Breast epithelium (tissue), 3 donors: ENCODE results near the gene NDST4.

Source experiments
- CTCF ChIP-seq, 3 donors: fragments of 450-650 bp; IDR thresholded peaks; one replicate each; pipeline ENCODE4 v1.5.1; 2016 to 2017; ENCODE audit warnings: antibody characterized with exemption in 3 of 3, mild to moderate bottlenecking in 3 of 3, moderate library complexity in 3 of 3
- POLR2A ChIP-seq: fragments of 450-650 bp; IDR thresholded peaks from one replicate; pipeline ENCODE4 v1.6.1; 2016; ENCODE audit warnings: antibody characterized with exemption, mild to moderate bottlenecking, moderate library complexity

- no peak for TF ChIP-seq CTCF (IDR thresholded peaks at IDR 0.05)
- TF ChIP-seq POLR2A = no peak
These were observed 186.8 kb downstream of the NDST4 start for GRCh38 chr4:114926583-114926982.
